ENCODE data around the gene THAP2.

GRCh38 chr12:71671816-71672215 is 7.7 kb downstream of the THAP2 start:
- no peak for TF ChIP-seq CTCF (IDR thresholded peaks at IDR 0.05)
- TF ChIP-seq POLR2A (IDR thresholded peaks at IDR 0.05) = no peak
- TF ChIP-seq POLR2AphosphoS5 (IDR thresholded peaks at IDR 0.05) = peak; percentile 42
